K562 (cell line): ENCODE data around the gene C1D. TPM values are rescaled to one million over a fixed set of nuclear protein-coding genes. Genes with fewer than 3 reads are reported as not detected.
A peak's percentile ranks its signal among the peaks of the same experiment; 100 is the strongest.

Source experiments
- ATAC-seq: fragments of 200-7000 bp; cut with Tn5 transposase; 3 replicates; pipeline ENCODE4 v1.9.1; 2020; ENCODE audit warnings: moderate library complexity
- BruUV-seq: library from RNA; stranded (reverse); fragments of 400-500 nt; replicated peaks from 2 replicates; lab custom pipeline; 2021; lab: Mats Ljungman, UMichigan
- CTCF ChIA-PET: fragments of 300-600 bp; formaldehyde crosslinking; extraction: SDS; loops from one replicate; lab custom pipeline; 2021; ENCODE audit warnings: low intra/inter-chr PET ratio; lab: Yijun Ruan, JAX
- POLR2A ChIA-PET: fragments of 300-600, 350-650 bp; sonication (Branson Sonifier 250); formaldehyde crosslinking; extraction: SDS; loops from one replicate; lab custom pipeline; 2021; ENCODE audit warnings: antibody characterized with exemption, inconsistent platforms; lab: Yijun Ruan, JAX
- DNase-seq, 4 experiments: peaks; one replicate each; pipeline versions ENCODE4 v3.0.0 to v3.0.0-alpha.2; 2011 to 2018; ENCODE audit warnings: low spot score in 3 of 4, mixed read lengths in 3 of 4; ENCODE audit errors: extremely low read depth in 1 of 4
- FAIRE-seq: peaks from 2 replicates; lab custom pipeline; 2011; peaks lifted over from hg19 to GRCh38; lab: Jason Lieb, UNC
- H2AFZ ChIP-seq: 2 replicates; pipeline ENCODE4 v1.6.0; 2011; ENCODE audit warnings: low read depth, low read length, control low read depth, inconsistent platforms
- H3K27ac ChIP-seq: fragments of 200-600 bp; 3 replicates; pipeline ENCODE4 v1.8.0; 2011; ENCODE audit warnings: low read depth, mild to moderate bottlenecking, control low read depth, inconsistent platforms, low read length, moderate library complexity, mixed read lengths; ENCODE audit errors: extremely low read depth
- H3K27me3 ChIP-seq, 2 experiments: fragments of 300-600 bp in 1 of 2; 2 replicates in 1 of 2; 3 replicates in 1 of 2; pipeline versions ENCODE4 v1.6.0 to v1.8.0; 2011; ENCODE audit warnings: inconsistent platforms in 2 of 2, low read length in 2 of 2, mild to moderate bottlenecking in 1 of 2, mixed read lengths in 1 of 2, moderate library complexity in 1 of 2; ENCODE audit not compliant: control insufficient read depth in 2 of 2, insufficient read depth in 2 of 2
- H3K36me3 ChIP-seq: fragments of 300-600 bp; 3 replicates; pipeline ENCODE4 v1.8.0; 2011; ENCODE audit warnings: mild to moderate bottlenecking, low read length, inconsistent platforms; ENCODE audit not compliant: control insufficient read depth, insufficient read depth
- H3K4me1 ChIP-seq, 2 experiments: fragments of 200-600 bp in 1 of 2; replicated peaks in 1 of 2; 2 replicates in 1 of 2; 3 replicates in 1 of 2; pipeline versions ENCODE4 v1.5.1 to v1.8.0; 2011; ENCODE audit warnings: inconsistent platforms in 2 of 2, low read length in 2 of 2, mild to moderate bottlenecking in 1 of 2, mixed read lengths in 1 of 2, moderate library complexity in 1 of 2; ENCODE audit not compliant: control insufficient read depth in 2 of 2, insufficient read depth in 2 of 2
- H3K4me2 ChIP-seq: 2 replicates; pipeline ENCODE4 v1.6.1; 2011; ENCODE audit warnings: low read length, control low read depth, inconsistent platforms, mixed read lengths; ENCODE audit not compliant: insufficient read depth
- H3K4me3 ChIP-seq: fragments of 200-600 bp; sonication (generic), shearing (Covaris generic); 2 replicates; pipeline ENCODE4 v1.5.1; 2016; ENCODE audit warnings: control low read depth, inconsistent platforms
- H3K79me2 ChIP-seq: fragments of 200-600 bp; 3 replicates; pipeline ENCODE4 v1.8.0; 2011; ENCODE audit warnings: low read length, inconsistent platforms; ENCODE audit not compliant: control insufficient read depth, insufficient read depth
- H3K9ac ChIP-seq, 2 experiments: 2 replicates each; pipeline versions ENCODE4 v1.6.0 to v1.6.1; 2011; ENCODE audit warnings: low read depth in 2 of 2, low read length in 2 of 2, control low read depth in 1 of 2, inconsistent platforms in 1 of 2, mild to moderate bottlenecking in 1 of 2, mixed read lengths in 1 of 2; ENCODE audit not compliant: insufficient read depth in 1 of 2
- H3K9me1 ChIP-seq: one replicate; pipeline ENCODE4 v1.6.0; 2011; ENCODE audit warnings: inconsistent platforms, mild to moderate bottlenecking, low read length, moderate library complexity; ENCODE audit not compliant: control insufficient read depth, insufficient read depth
- H3K9me3 ChIP-seq: replicated peaks from 2 replicates; pipeline ENCODE4 v1.5.1; 2011; ENCODE audit warnings: low read depth, low read length, inconsistent platforms; ENCODE audit not compliant: control insufficient read depth, insufficient read depth
- H4K20me1 ChIP-seq: replicated peaks from 2 replicates; pipeline ENCODE4 v1.6.1; 2011; ENCODE audit warnings: low read length, inconsistent platforms, mixed read lengths; ENCODE audit not compliant: control insufficient read depth, insufficient read depth
- CHD4 ChIP-seq: fragments of 200-600 bp; sonication (generic); IDR thresholded peaks from 3 replicates; pipeline ENCODE4 v1.6.1; 2012; ENCODE audit warnings: low read depth, mild to moderate bottlenecking, mixed read lengths, low read length, inconsistent platforms; ENCODE audit not compliant: insufficient read depth, insufficient replicate concordance, poor library complexity, severe bottlenecking
- NR4A1 ChIP-seq, 2 experiments: fragments of 250-450 bp in 1 of 2; fragments of 450-650 bp in 1 of 2; sonication (Bioruptor Pico) in 1 of 2; IDR thresholded peaks; 2 replicates each; pipeline versions ENCODE4 v1.4.0 to v1.6.1; 2016 to 2020; ENCODE audit warnings: mild to moderate bottlenecking in 2 of 2, missing compliant biosample characterization in 1 of 2, missing genetic modification characterization in 1 of 2, moderate library complexity in 1 of 2
- RBFOX2 ChIP-seq: fragments of 200-400 bp; formaldehyde crosslinking; IDR thresholded peaks from 2 replicates; pipeline ENCODE4 v1.6.1; 2017; ENCODE audit warnings: low read depth, mild to moderate bottlenecking, low read length, moderate library complexity
- SAP30 ChIP-seq: fragments of 200-600 bp; sonication (generic); IDR thresholded peaks from 2 replicates; pipeline ENCODE4 v1.6.1; 2012; ENCODE audit warnings: borderline replicate concordance, low read depth, mild to moderate bottlenecking, moderate library complexity, low read length, control low read depth, inconsistent platforms; ENCODE audit not compliant: insufficient read depth, poor library complexity, severe bottlenecking
- SRSF3 ChIP-seq: fragments of 200-400 bp; formaldehyde crosslinking; IDR thresholded peaks from 2 replicates; pipeline ENCODE4 v1.6.1; 2016; ENCODE audit warnings: mild to moderate bottlenecking, low read length, moderate library complexity; ENCODE audit not compliant: insufficient read depth
- ZHX1 ChIP-seq: fragments of 150-350 bp; conservative IDR thresholded peaks from 2 replicates; pipeline ENCODE4 v1.6.1; 2014; ENCODE audit warnings: low read length
- in situ Hi-C: fragments of 300-500 bp; cut with MboI; formaldehyde crosslinking; loops from 4 replicates; pipeline ENCODE4 v1.15.0; 2018; ENCODE audit warnings: inconsistent platforms, mixed read lengths
- intact Hi-C: fragments of 100-400 bp; cut with micrococcal nuclease; formaldehyde crosslinking; loops from 2 replicates; pipeline ENCODE4 v1.14.2; 2022
- polyA plus RNA-seq, 8 experiments: library from polyadenylated mRNA; depleted of rRNA in 4 of 8; stranded (reverse) in 5 of 8; unstranded in 3 of 8; fragments of >200 nt; fragmentation: Nextera tagmentation in 2 of 8; fragmentation: Illumina TruSeq in 1 of 8; extraction: Ambion mirVana in 2 of 8; extraction: Trizol in 1 of 8; gene quantifications; 2 replicates each; pipeline versions ENCODE4 v1.2.1 to v1.2.3, GENCODE V29; 2011 to 2014; ENCODE audit warnings: inconsistent platforms in 1 of 8, missing spikeins in 1 of 8
- total RNA-seq, 7 experiments: library from RNA; depleted of rRNA in 6 of 7; stranded (reverse); fragments of >200 nt in 6 of 7; fragmentation: Illumina TruSeq in 2 of 7; extraction: Trizol in 2 of 7; gene quantifications; 2 replicates each; pipeline versions ENCODE4 v1.2.1 to v1.2.3, GENCODE V29; 2011 to 2021; ENCODE audit warnings: low replicate concordance in 1 of 7
- TF ChIP-seq, protein P1 (sequence below): fragments of 250-450 bp; sonication (Bioruptor Pico); IDR thresholded peaks from 2 replicates; pipeline ENCODE4 v1.4.0; 2020

Gene C1D
- total and polyA plus RNA-seq, 9 of the 15 experiments (the other 6 are each of a cell fraction or from before 2014, with no cell fraction given), result 33.2 to 123 (median 56.5) TPM

DNA sequence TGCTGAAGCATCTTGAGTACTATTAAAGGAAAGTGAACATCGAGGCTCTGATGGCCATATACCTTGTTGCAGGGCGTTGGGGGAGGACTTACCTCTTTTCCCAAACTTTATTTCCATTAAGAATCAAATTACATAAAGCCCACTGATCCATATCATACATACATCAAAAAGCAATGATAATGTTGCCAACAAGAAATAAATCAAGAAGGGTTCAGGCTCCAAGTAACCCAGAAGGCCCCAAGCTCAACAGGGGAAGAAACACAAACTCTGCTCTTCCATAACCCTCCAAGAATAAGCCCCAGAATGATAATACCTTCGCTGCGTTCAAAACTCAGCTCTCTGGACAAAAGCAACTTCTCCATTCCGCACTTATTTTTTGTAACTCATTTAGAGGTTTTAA lies 32.3 kb downstream of the C1D start (continued):
- no peak for TF ChIP-seq ZHX1

DNA sequence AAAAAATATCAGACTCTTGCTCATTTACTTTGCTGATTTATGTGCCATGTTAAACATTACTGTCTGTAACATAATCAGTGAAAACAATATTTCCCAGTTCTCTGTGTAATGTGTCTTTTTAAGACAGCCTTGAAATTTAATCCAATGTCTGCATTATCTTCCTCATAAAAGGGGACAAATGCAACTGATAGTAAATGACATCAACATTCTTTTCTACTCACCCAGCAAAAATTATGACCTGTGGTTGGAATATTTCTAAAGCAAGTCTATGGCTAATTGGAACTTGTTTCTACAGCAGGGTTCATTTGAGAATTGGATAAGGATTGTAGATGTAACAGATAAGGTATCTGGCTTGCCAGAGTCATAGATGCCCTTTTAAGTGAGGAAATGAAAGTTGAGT lies 34.8 kb downstream of the C1D start:
- Histone ChIP-seq H3K4me3 (no peak overlapping the region), H3K9me1 (no peaks in the 10 kb centered on the region), H3K4me1 (peaks cover 0 to 9% of the 10 kb centered on the region in 2 experiments; a peak in 3 of 5 replicates), H3K27me3 (peaks cover 14 to 16% of the 10 kb centered on the region in 2 experiments; a peak in 4 of 5 replicates), H4K20me1 (no peaks in the 10 kb centered on the region), H2AFZ (no peak overlapping the region), H3K36me3 (no peaks in the 10 kb centered on the region), H3K4me2 (no peak overlapping the region), H3K79me2 (no peaks in the 10 kb centered on the region), H3K9ac (no peak overlapping the region), H3K9me3 (no peaks in the 10 kb centered on the region), H3K27ac (no peak overlapping the region)
- no peak for ATAC-seq
- no TSS peak for BruUV-seq
- in situ Hi-C loops (no loop called here), intact Hi-C loops (no loop called here)
- DNase-seq, result no peak
- TF ChIP-seq, protein P1, sequence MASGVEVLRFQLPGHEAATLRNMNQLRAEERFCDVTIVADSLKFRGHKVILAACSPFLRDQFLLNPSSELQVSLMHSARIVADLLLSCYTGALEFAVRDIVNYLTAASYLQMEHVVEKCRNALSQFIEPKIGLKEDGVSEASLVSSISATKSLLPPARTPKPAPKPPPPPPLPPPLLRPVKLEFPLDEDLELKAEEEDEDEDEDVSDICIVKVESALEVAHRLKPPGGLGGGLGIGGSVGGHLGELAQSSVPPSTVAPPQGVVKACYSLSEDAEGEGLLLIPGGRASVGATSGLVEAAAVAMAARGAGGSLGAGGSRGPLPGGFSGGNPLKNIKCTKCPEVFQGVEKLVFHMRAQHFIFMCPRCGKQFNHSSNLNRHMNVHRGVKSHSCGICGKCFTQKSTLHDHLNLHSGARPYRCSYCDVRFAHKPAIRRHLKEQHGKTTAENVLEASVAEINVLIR (CRISPR knock-in tag), result no peak
- TF ChIP-seq RBFOX2 (no peak), CHD4 (no peak), SRSF3 (no peak), SAP30 (no peak), NR4A1 (CRISPR knock-in tag; IDR thresholded peaks at IDR 0.05) (no peak), NR4A1 (tag; IDR thresholded peaks at IDR 0.05) (no peak)
- FAIRE-seq, result peak; percentile 60
- CTCF ChIA-PET, result interaction anchor here (0.6 kb wide), 1 partner anchor 1545 kb away, joined by 3 read pairs; no protein-coding TSS in a partner anchor
- POLR2A ChIA-PET, result no interaction called here
